HG02678 (cell line): Measurements from ENCODE around the gene LEMD3.
"Not testable (repeated sequence)": the region's sequence is repeated elsewhere in the genome, so short reads cannot be mapped to it uniquely, and the experiment has no call there.

ENCODE experiments used
- ATAC-seq: cut with Tn5 transposase; IDR thresholded peaks from one replicate; pipeline ENCODE4 v1.9.1; 2021; ENCODE audit warnings: mild to moderate bottlenecking, moderate library complexity; ENCODE audit not compliant: unreplicated experiment

Gene LEMD3

GRCh38 chr12:65276916-65277530 is 107.6 kb downstream of the LEMD3 start:
- no peak for ATAC-seq

DNA sequence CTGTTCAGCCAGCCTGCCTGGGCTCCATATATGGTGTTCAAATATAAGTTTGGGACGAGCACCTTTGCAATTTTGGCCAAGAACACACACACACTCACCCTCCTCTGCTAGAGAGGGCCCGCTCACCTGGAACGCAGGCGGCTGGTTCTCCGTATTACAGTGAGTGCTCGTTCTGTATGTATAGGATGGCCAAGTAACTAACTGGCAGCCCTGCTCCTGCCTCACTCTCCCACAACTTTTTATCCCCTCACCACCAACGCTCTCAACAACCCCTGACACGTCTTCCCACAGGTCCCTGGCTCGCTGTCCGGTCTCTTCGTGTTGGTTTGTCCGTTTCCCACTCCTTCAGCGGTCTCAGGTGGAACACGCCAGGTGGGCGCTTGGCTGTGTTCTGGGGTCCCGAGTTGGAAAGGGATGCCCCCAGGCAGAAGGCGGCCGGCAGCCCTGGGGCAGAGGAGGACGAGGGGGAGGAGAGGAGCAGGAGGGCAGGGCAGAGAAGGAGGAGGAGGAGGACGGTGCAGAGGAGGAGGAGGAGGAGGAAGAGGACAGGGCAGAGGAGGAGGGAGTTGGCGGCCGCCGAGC is 108.7 kb downstream of the LEMD3 start:
- ATAC-seq: no peak

DNA sequence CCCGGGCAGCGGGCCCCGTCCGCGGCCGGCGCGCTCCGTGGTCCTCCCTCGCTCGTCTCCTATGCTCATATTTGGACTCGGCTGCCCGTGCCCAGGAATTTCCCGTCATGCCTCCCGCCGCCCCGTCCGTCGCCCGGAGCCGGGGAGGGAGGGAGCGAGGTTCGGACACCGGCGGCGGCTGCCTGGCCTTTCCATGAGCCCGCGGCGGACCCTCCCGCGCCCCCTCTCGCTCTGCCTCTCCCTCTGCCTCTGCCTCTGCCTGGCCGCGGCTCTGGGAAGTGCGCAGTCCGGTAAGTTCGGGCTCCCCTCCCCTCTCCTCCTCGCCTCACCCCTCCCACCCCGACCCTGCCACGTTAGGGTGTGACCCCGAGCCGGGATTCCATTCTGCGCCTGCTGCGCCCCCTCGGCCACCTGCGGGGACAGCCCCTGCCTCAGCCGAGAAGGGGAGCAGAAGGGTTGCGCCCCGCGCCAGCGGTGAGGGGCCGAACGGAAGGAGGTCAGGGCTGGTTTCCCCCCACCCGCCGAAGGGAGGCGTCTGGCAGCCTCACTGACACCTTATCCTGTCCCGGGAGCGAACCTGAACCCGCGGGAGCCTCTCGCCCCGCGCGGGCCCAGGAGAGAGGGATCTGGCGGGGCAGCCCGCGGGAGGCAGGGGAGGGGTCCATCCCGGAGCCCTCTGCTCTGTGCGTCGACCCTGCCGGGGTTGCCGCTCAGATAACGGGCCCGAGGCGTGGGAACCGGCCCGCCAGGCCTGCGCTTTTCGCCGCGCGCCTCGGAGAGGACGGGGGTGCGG is 109.4 kb downstream of the LEMD3 start, which contains the start of gene MSRB3:
Gene MSRB3, plus strand, starts transcription at position 108 of the 793 bp plus-strand sequence. CDS start 29,897 bp downstream, outside the sequence.
- peak; percentile 73 for ATAC-seq

DNA sequence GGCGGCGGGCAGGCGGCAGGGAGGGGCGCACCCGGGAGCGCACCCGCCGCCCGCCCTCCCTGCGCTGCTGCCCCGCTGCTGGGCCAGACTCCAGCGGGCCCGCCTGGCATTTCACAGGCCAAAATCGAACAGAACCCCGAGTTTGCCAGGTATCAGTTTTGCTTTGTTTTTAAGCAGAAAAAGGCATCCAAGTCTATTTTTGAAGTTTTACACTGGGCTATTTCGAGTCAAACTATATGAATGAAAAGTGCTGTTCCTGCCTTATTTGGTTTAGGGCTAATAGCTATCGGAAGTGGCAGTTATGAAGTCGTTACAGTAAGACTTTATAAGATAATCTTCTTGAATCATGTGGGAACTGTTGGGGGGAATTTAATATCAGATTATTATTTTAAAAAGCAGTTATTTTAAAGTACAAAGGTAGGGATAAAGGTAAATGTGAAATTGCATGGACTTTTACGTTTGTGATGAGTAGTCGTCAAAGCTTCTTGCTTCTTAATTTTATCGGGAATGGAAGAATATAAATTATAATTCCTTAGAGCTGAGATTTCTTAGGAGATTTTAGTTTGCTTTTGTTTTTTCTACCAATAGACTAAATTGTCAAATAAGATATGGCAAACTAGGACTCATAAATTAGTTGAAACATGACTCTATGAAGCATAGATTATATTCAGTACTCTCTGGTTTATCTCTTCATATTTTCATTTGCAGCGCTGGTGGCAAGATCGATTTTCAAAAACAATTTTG is 110.2 kb downstream of the LEMD3 start:
- peak; percentile 14 for ATAC-seq

- ATAC-seq: no peak
These were observed 110.9 kb downstream of the LEMD3 start for GRCh38 chr12:65280306-65280705.

- no peak for ATAC-seq
These were observed 113.5 kb downstream of the LEMD3 start for GRCh38 chr12:65282840-65283239.

- not testable (repeated sequence) for ATAC-seq
These were observed 116.1 kb downstream of the LEMD3 start for GRCh38 chr12:65285532-65285931.

DNA sequence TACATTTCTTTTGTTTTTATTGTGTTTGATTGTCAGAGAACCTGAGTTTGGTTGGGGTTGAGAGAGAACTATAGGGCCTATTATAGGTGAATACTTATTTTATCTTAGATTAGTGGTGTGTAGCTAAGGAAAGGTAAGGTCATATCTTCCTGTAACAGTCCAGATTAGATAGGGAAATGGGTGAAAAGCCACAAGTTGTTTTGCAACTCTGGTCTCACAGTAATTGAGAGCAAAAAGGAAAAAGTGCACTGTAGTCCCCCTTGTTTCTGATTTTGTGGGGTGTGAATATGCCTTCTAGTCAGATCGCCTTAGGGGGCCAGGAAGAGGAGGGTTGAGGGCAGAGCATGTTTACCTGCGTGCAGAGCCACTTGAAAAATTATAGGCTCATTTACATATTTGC is 118.0 kb downstream of the LEMD3 start:
- no peak for ATAC-seq

GRCh38 chr12:65292241-65292640 is 122.9 kb downstream of the LEMD3 start:
- no peak for ATAC-seq

DNA sequence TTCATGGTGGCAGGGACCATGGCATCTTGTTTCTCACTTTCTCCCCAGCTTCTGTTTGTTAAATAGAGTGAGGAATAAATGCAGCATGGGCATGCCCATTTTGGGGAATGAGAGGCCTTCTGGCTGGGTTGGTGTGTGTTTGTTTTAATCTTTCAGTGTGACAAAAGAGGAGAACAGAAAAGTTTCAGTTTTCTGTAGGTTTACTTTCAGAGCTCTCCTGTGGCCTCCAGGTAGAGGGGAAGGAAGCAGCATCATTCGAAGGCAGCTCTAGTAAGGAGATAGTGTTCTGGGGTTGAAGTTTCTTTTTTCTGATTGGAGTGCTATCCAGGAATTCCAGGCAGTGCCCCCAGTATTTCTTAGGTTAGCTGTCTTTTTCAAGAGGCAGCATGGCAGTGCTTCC is 124.4 kb downstream of the LEMD3 start:
- ATAC-seq: no peak

GRCh38 chr12:65294641-65295262 is 125.4 kb downstream of the LEMD3 start:
- no peak for ATAC-seq

GRCh38 chr12:65296508-65297265 is 127.3 kb downstream of the LEMD3 start:
- ATAC-seq: no peak
